HG02870 (cell line): Measurements from ENCODE around the gene CAMK2G.

Experiments used
- ATAC-seq: cut with Tn5 transposase; IDR thresholded peaks from one replicate; pipeline ENCODE4 v1.9.1; 2021; ENCODE audit warnings: mild to moderate bottlenecking, moderate library complexity; ENCODE audit not compliant: unreplicated experiment

The CAMK2G gene

GRCh38 chr10:73865459-73866442 lies 8.6 kb downstream of the CAMK2G start:
- peak; percentile 64 for ATAC-seq

GRCh38 chr10:73865107-73865458 lies 9.3 kb downstream of the CAMK2G start:
- no peak for ATAC-seq

- no peak for ATAC-seq
These were observed 10.1 kb downstream of the CAMK2G start for GRCh38 chr10:73864229-73864628.

- no peak for ATAC-seq
These were observed 11.1 kb downstream of the CAMK2G start for GRCh38 chr10:73863039-73863817.

GRCh38 chr10:73862011-73862410 lies 12.3 kb downstream of the CAMK2G start:
- no peak for ATAC-seq

GRCh38 chr10:73859784-73860491 lies 14.4 kb downstream of the CAMK2G start:
- ATAC-seq = no peak

- no peak for ATAC-seq
These were observed 14.9 kb downstream of the CAMK2G start for GRCh38 chr10:73859428-73859783.

- ATAC-seq = no peak
These were observed 15.5 kb downstream of the CAMK2G start for GRCh38 chr10:73858750-73859427.

- ATAC-seq = no peak
These were observed 16.2 kb downstream of the CAMK2G start for GRCh38 chr10:73858013-73858708.

GRCh38 chr10:73857446-73857845 lies 16.9 kb downstream of the CAMK2G start:
- peak; percentile 87 for ATAC-seq

- ATAC-seq = no peak
These were observed 18.1 kb downstream of the CAMK2G start for GRCh38 chr10:73856261-73856660.

GRCh38 chr10:73855413-73855812 lies 18.9 kb downstream of the CAMK2G start:
- ATAC-seq = no peak

- ATAC-seq = no peak
These were observed 20.0 kb downstream of the CAMK2G start for GRCh38 chr10:73854310-73854709.

- no peak for ATAC-seq
These were observed 21.2 kb downstream of the CAMK2G start for GRCh38 chr10:73853196-73853595.

- no peak for ATAC-seq
These were observed 23.4 kb downstream of the CAMK2G start for GRCh38 chr10:73850863-73851461.

GRCh38 chr10:73850211-73850610 lies 24.1 kb downstream of the CAMK2G start:
- no peak for ATAC-seq

GRCh38 chr10:73848821-73849489 lies 25.4 kb downstream of the CAMK2G start:
- ATAC-seq = peak; percentile 88

- no peak for ATAC-seq
These were observed 27.3 kb downstream of the CAMK2G start for GRCh38 chr10:73847031-73847430.

- no peak for ATAC-seq
These were observed 31.1 kb downstream of the CAMK2G start for GRCh38 chr10:73843261-73843660.
